Urinary bladder (tissue), 4 donors: ENCODE data around the gene ABCA8. TPM values are rescaled to one million over a fixed set of nuclear protein-coding genes. Genes with fewer than 3 reads are reported as not detected.

Source experiments
- DNase-seq: peaks from one replicate; pipeline ENCODE4 v3.0.0-alpha.2; 2015; ENCODE audit errors: extremely low spot score
- H3K27ac ChIP-seq: one replicate; pipeline ENCODE4 v1.5.1; 2013; ENCODE audit warnings: low read depth, mild to moderate bottlenecking, moderate library complexity
- H3K36me3 ChIP-seq: one replicate; pipeline ENCODE4 v1.6.1; 2013; ENCODE audit warnings: mild to moderate bottlenecking, moderate library complexity; ENCODE audit not compliant: insufficient read depth
- H3K4me1 ChIP-seq: one replicate; pipeline ENCODE4 v1.6.1; 2013; ENCODE audit warnings: mild to moderate bottlenecking, moderate library complexity; ENCODE audit not compliant: insufficient read depth
- H3K4me3 ChIP-seq: one replicate; pipeline ENCODE4 v1.5.1; 2013; ENCODE audit warnings: low read depth, low read length
- WGBS: extraction: QIAGEN DNeasy Blood & Tissue Kit; methylation state at CpG from one replicate; pipeline ENCODE4 v1.1.7; 2013; 5-methylcytosine and 5-hydroxymethylcytosine counted together
- polyA plus RNA-seq: library from polyadenylated mRNA; stranded (reverse); fragments of 200-250 nt; gene quantifications from one replicate; pipeline ENCODE4 v1.2.3, GENCODE V29; 2013
- total RNA-seq: library from RNA; depleted of rRNA; stranded (reverse); fragments of >200 nt; gene quantifications from one replicate; pipeline ENCODE4 v1.2.3, GENCODE V29; 2014
- donor health status: healthy with polysubstance abuse.
- donor health status: healthy.

The ABCA8 gene
- total and polyA plus RNA-seq, 2 donors = 43.6 to 107 TPM

DNA sequence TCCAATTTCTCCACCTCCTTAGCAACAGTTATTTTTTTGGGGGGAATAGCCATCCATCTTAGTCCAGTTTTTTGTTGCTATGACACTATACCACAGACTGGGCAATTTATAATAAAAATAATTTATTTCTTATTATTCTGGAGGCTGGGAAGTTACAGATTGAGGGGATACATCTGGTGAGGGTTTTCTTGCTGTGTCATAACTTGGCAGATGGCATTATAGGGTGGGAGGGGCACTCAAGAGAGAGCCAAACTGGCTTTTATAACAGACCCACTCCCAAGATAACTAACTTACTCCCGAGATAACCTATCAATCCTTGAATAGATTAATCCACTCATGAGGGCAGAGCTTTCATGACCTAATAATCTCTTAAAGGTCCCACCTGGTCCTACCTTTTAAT lies 84.2 kb downstream of the ABCA8 start:
- Histone ChIP-seq H3K27ac (no peak overlapping the region), H3K4me1 (no peaks in the 10 kb centered on the region), H3K36me3 (peaks cover 6% of the 10 kb centered on the region), H3K4me3 (no peak overlapping the region)
- no peak for DNase-seq
- 33% methylated on average over 1 of the region's 1 CpG for WGBS

DNA sequence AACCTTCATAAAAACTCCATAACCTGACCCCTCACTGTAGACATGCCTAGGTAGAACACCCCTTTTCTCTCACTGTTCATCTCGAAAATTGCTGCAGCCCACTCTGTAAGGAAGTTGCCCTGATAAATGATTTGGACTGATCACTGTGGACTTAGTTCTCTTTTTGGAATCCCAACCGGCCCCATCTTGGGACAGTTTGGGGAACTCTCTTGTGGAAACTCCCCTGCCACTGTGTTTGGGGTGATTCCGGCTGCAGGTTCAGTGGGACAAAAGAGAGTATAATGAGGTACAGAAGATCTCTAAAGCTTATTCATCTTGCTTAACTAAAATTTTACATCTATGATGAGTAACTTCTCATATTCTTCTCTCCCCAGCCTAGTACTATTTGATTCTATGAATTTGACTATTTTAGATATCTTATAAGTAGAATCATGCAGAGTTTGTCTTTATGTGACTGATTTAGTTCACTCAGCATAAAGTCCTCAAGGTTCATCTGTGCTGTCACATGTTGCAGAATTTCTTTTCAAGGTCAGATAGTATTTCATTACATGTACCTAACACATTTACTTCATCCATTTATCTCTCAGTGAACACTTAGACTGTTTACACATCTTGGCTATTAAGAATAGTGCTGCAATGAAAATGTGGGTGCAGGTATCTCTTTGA lies 84.9 kb downstream of the ABCA8 start:
- WGBS = 89% methylated on average over 3 of the region's 3 CpGs
- Histone ChIP-seq H3K27ac (no peak overlapping the region), H3K36me3 (peaks cover 6% of the 10 kb centered on the region)

DNA sequence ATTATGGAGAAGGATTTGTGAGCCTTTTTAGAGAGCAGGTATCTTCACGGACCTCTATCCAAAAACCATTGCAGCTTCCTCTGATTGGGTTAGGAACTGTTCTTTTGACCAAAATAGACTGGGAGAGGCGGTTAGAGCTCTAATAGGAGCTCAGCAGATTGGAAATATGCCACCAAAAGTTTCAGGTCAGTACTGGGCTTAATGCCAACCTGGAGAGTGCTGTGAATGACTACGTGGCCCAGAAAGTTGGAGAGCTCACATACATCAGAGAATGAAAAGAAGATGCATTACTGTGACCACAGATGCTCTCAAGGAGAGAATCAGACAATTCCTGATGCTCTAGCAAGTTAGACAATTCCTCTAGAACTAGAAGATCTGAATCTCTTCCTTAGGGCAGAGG lies 86.5 kb downstream of the ABCA8 start:
- no peak overlapping the region for H3K4me3 ChIP-seq
- WGBS = 34% methylated on average over 3 of the region's 3 CpGs
- peaks cover 2% of the 10 kb centered on the region for H3K36me3 ChIP-seq
- no peaks in the 10 kb centered on the region for H3K4me1 ChIP-seq
- no peak for DNase-seq
- H3K27ac ChIP-seq = no peak overlapping the region

More for the DNA sequence above, 84.9 kb downstream of the ABCA8 start:
- H3K4me1 ChIP-seq = no peaks in the 10 kb centered on the region
- DNase-seq = no peak
- no peak overlapping the region for H3K4me3 ChIP-seq

DNA sequence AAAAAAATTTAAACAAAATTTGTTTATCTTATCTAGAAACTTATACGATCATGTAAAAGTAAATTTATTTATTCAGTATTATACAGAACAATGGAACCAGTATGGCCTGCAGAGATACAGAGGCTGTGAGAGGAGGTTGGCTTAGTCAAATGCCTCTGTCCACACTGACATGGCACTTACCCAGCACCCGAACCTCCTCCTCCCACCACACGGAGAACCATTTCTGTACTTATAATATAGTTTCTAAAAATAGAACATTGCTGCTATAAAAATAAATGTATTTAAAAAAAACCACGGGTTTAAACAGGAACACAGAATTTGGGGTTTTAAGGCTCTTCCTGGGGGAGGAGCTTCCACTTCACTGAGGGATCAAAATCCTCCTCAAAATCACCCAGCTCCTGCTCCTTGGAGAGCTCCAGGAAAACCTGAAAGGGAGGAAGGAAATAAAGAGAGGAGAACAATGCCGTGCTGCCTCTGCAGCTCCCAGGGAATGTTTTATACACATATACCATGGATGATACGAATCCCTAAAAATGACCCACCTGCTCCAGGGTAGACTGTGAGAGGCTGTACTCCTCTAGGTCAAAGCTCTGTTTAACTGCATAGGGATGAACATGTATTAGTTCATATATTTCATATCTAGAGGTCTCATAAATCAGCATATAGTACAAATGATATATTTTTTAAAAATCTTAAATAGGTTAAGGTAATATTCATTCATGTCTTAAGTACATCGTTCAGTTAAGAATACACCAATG lies 87.3 kb downstream of the ABCA8 start:
- DNase-seq = no peak
- Histone ChIP-seq H3K36me3 (peaks cover 2% of the 10 kb centered on the region), H3K4me3 (no peak overlapping the region), H3K27ac (no peak overlapping the region), H3K4me1 (no peaks in the 10 kb centered on the region)
- WGBS = 51% methylated on average over 7 of the region's 7 CpGs

DNA sequence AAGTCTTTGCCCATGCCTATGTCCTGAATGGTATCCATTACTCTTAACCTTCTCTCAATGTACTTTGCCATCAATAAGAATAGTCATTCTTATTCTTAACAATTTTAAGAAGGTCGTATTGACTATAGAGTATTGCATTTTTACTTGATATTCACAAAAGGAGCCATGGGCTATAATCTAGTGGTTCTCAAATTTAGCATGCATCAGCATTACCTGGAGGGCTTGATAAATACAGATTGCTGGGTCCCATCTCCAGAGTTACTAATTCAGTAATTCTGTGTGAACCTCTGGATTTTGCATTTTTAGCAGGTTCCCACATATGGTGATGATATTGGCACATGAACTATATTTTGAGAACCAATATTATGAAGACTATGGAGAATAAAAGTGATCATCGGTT lies 89.6 kb downstream of the ABCA8 start:
- 91% methylated on average over 2 of the region's 2 CpGs for WGBS
- no peak for DNase-seq
- Histone ChIP-seq H3K36me3 (peaks cover 2% of the 10 kb centered on the region), H3K4me1 (no peaks in the 10 kb centered on the region), H3K27ac (no peak overlapping the region), H3K4me3 (no peak overlapping the region)

DNA sequence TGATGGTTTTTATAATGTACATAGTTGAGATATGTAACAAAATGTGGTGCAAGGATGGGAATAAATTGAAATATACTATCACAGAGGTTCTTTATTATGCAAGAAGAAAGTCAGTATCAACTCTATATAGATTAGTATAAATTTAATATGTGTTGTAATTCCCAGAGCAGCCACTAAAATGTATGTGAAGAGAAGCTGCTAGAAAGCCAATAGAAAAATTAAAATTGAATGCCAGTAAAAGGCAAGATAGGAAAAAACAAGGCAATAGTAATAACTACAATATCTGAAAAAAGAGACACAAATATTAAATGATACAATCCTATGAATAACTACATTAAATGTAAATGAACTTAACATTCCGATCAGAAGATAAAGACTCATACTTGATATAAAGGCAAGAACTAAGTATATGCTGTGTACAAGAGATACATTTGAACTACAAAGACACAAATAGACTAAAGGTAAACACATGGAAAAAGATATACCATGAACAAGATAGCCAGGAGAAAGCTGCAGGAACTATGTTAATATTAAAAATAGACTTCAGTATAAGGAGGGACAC lies 92.0 kb downstream of the ABCA8 start:
- 97% methylated on average over 1 of the region's 1 CpG for WGBS
- Histone ChIP-seq H3K36me3 (no peaks in the 10 kb centered on the region), H3K4me1 (no peaks in the 10 kb centered on the region), H3K4me3 (no peak overlapping the region), H3K27ac (no peak overlapping the region)
- no peak for DNase-seq

DNA sequence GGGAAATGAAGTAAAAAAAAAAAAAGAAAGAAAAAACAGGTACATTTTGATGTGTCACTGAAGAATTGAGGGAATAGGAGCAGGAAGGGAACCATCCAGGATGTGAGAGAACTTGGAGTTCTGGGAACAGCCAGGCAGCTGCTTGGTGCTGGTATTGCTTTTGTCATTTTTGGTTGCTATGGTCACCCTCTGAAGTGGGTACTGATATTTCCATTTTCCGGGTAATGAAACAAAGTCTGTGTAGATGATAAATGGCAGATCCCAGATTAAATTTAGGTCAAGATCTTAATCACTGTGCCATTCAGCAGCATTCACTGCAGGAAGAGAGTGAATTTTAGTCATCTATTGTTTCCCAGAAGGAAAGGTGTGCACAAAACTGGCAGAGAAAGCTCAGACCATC lies 93.6 kb downstream of the ABCA8 start:
- no peak overlapping the region for H3K27ac ChIP-seq
- H3K36me3 ChIP-seq = no peaks in the 10 kb centered on the region
- H3K4me1 ChIP-seq = no peaks in the 10 kb centered on the region
- DNase-seq = no peak
- no peak overlapping the region for H3K4me3 ChIP-seq
- 36% methylated on average over 1 of the region's 1 CpG for WGBS

DNA sequence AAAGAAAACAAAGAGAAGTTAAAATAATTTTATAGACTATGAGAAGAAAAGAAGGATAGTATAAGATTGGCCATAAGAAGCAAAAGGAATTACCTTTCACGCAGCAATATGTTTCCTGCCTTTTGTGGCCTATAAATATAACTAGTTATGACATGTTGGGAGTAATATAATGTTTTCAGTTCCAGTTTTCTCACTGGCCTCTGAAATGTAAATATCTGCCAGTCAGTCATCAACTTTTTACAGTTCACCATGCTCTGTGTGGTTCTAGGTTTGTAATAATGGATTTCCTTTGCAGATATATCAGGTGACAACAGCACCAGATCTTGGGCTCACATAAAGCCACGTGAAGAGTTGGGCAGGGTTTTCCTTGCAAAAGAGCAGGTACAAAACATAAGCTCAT lies 94.3 kb downstream of the ABCA8 start:
- no peak overlapping the region for H3K4me3 ChIP-seq
- WGBS = 50% methylated on average over 2 of the region's 2 CpGs
- no peaks in the 10 kb centered on the region for H3K36me3 ChIP-seq
- no peak for DNase-seq
- H3K4me1 ChIP-seq = no peaks in the 10 kb centered on the region
- no peak overlapping the region for H3K27ac ChIP-seq

DNA sequence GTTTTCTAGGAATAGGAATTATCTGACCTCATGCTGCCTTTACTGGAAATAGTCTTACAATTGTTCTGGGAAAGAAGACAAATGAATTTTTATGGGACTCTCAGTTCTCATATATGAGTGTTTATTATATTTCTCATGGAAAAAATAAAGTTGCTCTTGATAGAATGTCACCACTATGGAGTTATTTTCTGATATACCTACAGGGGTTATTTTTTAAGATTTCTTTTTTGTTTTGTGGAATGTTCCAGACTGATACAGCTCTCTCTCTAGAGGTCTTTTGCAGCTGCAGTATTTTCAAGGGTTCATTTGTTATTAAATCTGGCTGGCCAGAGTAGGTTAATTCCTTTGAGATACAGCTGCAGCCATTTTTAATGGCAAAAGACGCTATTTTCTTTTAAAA lies 100.7 kb downstream of the ABCA8 start:
- Histone ChIP-seq H3K4me3 (no peak overlapping the region), H3K36me3 (no peaks in the 10 kb centered on the region), H3K27ac (no peak overlapping the region), H3K4me1 (no peaks in the 10 kb centered on the region)
- no peak for DNase-seq
- WGBS = 72% methylated on average over 1 of the region's 1 CpG

DNA sequence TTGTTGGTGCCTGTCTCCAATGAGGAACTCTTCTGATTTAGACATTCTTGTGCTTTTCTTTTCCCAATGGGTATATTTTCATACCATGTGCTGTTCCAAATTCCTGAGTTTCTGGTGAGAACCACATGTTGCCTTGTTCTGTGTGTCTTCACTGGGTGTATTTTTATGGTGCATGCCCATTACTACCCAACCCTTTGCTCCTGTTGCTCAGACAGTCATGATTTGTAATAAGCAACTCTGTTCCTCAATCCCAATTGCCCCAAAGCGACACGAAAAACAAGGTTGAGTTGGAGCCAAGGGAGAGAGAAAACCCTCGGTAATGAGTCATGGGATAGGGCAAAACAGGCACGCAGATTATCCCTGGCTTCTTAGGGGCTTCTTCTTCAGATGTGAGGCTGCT lies 101.8 kb downstream of the ABCA8 start:
- no peak overlapping the region for H3K4me3 ChIP-seq
- H3K27ac ChIP-seq = no peak overlapping the region
- WGBS = 91% methylated on average over 4 of the region's 4 CpGs
- no peaks in the 10 kb centered on the region for H3K36me3 ChIP-seq
- H3K4me1 ChIP-seq = no peaks in the 10 kb centered on the region
- DNase-seq = no peak

DNA sequence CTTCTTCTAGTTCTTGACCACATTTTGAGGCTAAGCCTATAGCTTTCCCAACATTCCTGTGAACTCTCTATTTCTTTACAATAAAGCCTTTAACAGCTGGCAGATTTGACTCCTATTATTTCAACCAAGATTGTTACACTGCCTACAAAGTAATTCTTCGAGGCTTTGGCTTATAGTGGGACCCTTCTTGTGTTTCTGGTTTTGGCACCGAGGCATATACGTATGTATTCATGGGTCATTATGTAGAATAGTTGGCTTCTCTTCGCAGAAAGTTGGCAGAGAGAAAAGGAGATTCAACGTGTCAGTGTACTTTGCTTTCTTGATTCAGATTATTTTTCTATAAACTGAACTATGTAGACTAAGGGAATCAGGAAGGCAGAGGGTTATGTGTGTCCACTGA lies 102.2 kb downstream of the ABCA8 start:
- 80% methylated on average over 5 of the region's 5 CpGs for WGBS
- Histone ChIP-seq H3K27ac (no peak overlapping the region), H3K4me3 (no peak overlapping the region), H3K4me1 (no peaks in the 10 kb centered on the region), H3K36me3 (no peaks in the 10 kb centered on the region)
- DNase-seq = no peak

DNA sequence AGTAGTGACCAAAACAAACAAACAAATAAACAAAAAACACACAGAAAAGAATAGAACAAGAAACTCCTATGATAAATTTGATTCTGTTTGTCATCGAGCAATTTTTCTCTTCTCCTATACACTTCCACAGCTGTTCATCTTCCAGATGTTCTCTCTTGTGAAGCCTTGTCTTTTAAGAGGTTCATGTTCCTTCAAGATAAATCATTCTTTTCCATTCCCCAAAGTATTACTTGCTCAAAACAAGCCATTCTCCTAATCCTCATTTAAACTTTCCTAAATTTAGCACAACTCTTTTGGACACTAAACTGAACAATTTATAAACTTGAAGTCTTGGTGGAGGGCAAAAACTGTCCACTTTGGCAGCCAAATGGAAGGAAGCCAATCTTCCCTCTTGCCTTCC lies 103.3 kb downstream of the ABCA8 start:
- no peaks in the 10 kb centered on the region for H3K4me1 ChIP-seq
- no peaks in the 10 kb centered on the region for H3K36me3 ChIP-seq
- no peak overlapping the region for H3K4me3 ChIP-seq
- 57% methylated on average over 1 of the region's 1 CpG for whole genome bisulfite sequencing
- H3K27ac ChIP-seq = no peak overlapping the region
- no peak for DNase-seq

DNA sequence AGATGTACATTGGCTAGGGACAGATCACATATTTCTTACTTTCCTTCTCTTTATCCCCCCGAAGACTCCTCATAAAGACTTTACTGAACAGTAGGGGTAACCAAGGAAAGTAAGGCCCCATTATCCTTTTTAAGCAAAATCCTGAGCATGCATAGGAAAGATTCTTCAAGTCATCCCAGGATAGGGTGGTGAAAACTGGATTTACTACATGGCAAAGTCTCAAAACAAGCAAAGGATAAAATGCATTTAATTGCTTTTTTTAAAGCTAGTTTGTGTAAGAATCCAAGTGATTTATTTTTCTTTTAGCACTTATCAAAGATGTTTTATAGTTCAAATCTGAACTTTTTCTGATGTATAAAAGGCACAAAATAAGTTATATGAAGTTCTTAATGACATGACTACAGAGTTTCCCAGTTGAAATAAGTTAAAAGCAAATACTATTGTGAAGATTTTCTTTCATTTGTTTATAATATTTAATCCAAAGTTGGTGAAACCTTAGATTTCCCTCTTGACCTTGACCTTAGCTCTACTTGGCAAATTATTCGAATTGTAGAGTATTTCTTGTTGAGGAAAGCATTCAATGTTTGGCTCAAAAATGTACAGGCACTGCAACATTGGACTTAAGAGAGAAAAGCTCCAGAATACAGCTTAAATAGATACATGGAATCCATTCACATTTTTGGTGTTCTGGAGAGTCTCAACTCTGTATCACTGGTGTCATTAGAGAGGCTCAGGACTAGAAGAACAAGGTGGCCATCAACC lies 104.3 kb downstream of the ABCA8 start:
- H3K27ac ChIP-seq = no peak overlapping the region
- DNase-seq = no peak
- H3K4me1 ChIP-seq = no peaks in the 10 kb centered on the region
- 28% methylated on average over 2 of the region's 2 CpGs for WGBS
- no peak overlapping the region for H3K4me3 ChIP-seq
- no peaks in the 10 kb centered on the region for H3K36me3 ChIP-seq
